ENCODE data around the gene AP4E1.
A peak's percentile ranks its signal among the peaks of the same experiment; 100 is the strongest.
"Not testable (repeated sequence)": the region's sequence is repeated elsewhere in the genome, so short reads cannot be mapped to it uniquely, and the experiment has no call there.

Gene AP4E1

DNA sequence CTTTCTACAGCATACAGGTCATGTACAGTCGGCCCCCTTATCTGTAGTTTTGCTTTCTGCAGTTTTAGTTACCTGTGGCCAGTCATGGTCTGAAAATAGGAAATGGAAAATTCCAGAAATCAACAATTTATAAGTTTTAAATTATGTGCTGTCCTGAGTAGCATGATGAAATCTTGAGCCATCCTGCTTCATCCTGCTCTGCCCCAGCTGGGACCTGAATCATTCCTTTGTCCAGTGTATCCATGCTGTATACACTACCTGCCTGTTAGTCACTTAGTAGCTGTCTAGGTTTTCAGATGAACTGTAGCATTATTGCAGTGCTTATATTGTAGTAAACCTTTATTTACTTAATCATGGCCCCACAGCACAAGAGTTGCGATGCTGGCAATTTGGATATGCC, 44.8 kb downstream of the AP4E1 start:
- no peak for DNase-seq

DNA sequence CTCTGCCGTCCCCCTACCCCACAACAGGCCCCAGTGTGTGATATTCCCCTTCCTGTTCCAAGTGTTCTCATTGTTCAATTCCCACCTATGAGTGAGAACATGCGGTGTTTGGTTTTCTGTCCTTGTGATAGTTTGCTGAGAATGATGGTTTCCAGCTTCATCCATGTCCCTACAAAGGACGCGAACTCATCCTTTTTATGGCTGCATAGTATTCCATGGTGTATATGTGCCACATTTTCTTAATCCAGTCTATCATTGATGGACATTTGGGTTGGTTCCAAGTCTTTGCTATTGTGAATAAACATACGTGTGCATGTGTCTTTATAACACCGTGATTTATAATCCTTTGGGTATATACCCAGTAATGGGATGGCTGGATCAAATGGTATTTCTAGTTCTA, 46.4 kb downstream of the AP4E1 start:
- DNase-seq: not testable (repeated sequence)

DNA sequence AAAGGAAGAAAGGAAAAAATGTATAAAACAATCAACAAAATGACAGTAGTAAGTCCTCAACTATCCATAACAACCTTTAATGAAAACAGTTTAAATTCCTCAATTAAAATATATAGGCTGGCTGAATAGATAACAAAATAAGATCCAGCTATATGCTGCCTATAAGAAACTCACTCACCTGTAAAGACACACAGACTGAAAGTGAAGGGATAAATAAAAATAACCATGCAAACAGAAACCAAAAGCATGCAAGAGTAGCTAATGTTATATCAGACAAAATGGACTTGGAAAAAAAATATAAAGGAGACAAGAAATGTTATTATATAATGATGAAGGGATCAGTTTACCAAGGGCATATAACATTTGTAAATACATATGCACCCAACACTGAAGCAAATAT, 51.2 kb downstream of the AP4E1 start:
- DNase-seq: no peak

DNA sequence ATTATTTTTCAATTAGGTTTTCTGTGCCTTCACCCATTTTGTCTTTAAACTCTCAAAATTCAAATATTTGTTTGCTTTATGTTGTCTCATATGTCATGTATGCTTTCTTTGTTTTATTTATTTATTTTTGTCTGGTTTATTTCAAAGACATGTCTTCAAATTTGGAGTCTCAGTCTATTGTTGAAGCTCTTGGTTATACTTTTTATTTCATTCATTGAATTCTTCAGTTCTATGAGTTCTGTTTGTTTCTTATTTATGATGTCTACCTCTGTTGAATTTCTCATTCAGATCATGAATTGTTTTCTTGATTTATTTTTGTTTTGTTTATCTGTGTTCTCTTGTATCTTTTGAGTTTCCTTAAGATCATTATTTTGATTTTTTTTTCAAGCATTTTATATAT, 55.6 kb downstream of the AP4E1 start:
- DNase-seq: no peak

DNA sequence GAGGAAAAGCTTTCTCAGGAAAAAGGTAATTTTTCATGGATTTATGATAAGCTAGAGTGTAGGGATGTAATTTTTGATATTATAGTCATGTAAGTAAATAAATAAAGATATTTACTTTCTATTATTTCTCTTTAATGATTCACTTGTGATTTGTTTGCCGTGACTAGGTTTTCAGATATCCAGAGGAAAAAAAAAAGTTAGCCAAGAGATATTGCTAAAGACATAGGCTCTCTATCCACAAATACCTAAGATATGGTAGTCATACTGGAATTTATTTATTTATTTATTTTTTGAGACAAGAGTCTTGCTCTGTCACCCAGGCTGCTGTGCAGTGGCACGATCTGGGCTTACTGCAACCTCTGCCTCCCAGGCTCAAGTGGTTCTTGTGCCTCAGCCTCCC, 59.9 kb downstream of the AP4E1 start:
- DNase-seq: no peak

DNA sequence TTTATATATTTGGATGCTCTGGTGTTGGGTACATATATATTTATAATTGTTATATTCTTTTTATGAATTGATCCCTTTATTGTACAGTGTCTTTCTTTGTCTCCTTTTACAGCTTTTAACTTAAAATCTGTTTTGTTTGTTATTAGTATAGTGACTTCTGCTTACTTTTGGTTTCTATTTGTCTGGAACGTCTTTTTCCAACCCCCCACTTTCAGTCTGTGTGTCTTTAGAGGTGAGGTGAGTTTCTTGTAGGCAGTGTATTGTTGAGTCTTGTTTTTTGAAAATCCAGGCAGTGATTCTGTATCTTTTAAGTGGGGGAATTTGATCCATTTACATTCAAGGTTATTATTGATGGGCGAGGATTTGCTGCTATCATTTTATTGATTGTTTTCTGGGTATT, 62.0 kb downstream of the AP4E1 start:
- no peak for DNase-seq

DNA sequence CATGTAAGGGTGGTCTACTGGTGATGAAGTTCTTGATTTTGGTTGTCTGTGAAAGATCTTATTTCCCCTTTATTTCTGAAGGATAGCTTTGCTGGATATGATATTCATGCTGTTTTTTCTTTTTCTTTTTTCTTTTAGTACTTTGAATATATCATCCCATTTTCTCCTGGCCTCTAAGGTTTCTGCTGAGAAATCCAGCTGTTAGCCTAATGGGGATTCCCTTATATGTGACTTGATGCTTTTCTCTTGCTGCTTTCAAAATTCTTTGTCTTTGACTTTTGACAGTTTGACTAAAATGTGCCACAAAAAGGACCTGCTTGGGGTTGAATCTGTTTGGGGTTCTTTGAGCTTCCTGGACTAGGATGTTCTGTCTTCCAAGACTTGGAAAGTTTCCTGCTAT, 62.6 kb downstream of the AP4E1 start:
- no peak for DNase-seq

DNA sequence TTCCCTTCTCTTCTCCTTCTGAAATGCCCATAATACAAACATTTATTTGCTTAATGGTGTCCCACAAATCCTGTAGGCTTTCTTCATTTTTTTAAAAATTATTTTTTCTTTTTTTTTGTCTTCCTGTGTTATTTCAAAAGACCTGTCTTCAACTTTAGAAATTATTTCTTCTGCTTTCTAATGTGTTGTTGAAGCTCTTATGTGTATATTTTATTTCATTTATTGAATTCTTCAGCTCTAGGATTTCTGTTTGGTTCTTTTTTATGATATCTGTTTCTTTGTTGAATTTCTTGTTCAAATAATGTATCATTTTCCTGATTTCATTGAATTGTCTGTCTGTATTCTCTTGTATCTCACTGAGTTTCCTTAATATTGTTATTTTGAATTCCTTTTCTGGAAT, 63.1 kb downstream of the AP4E1 start:
- DNase-seq: no peak

DNA sequence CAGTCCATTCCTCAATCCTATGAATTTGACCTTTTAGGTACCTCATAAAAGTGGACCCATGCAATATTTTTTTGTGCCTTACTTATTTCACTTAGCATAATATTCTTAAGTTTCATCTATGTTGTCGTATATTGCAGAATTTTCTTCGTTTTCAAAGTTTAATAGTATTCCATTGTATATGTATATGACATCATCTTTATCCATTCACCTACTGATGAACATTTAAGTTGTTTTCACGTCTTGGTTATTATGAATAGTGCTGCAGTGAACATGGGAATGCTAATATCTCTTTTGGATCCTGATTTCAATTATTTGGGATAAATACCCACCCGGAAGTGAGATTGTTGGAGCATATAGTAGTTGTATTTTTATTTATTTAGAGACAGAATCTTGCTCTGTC, 65.1 kb downstream of the AP4E1 start:
- DNase-seq: no peak

DNA sequence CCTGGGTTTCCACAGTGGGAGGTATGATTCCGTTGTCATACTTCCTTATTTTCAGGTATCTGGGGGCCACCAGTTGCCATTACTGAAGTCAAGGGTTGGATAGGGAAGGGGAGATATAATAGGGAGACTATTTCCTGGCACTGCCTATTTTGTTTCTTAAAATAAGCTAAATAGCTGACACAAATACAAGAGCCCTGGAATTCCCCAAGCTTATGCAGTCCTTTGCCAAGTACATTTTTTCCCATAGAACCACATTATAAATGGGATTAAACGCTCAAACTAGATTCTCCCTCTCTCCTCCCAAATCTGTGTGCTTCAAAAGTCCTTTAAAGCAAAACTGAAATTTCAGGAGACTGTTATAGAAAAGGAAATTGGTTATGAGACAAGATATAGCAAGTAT, 68.7 kb downstream of the AP4E1 start:
- no peak for DNase-seq

DNA sequence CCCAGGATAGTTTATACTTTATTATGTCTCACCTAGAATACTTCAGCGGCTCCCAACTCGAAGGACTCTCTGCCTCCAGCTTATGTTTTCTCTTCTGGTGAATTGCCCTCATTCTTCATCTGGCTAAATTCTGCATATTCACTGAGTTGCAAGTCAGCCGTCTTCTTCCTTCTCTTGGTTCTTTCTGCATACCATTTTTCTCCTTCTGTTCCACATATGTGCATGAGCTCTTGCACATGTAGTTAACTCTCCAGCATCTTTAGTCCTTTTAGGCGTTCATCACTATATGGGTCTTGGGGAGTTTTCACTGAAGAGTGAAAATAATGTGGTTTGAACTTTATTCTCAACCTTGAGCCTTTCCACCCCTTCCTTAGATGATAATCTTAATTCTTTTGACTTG, 70.1 kb downstream of the AP4E1 start:
- no peak for DNase-seq

DNA sequence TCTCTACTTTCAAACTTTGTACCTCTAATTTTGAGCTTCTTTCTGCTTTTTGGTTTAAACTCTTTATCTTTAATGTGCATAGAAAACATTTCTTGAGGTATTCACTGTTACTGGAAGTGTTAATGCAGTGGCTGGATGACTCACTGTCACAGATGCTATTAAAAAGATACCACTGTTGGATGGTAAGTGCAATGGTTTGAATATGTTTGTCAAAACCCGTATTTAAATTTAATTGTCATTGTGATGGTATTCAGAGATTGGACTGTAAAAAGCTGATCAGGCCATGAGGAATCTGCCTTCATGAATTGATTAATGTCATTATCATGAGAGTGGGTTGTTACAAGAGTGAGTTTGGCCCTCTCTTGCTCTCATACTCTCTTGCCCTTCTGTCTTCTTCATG, 70.6 kb downstream of the AP4E1 start:
- DNase-seq: no peak

DNA sequence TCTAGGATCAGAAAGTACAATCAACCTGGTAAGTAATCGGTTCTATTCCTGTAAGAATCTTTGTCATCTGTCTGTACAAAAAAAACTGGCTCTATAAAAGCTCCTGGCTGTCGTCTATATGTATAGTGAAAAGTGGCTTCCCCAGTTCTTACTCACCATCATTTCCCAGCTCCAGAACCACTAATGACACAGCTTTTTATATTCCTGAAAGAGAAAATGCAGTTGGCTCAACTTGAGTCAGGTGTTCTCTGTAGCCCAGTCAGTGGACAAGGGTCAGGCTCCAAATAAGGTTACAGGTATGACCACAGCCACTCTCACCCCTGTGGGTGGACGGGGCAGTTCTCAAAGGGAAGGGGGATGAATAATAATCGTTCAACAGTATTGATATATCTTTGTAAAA, 85.1 kb downstream of the AP4E1 start:
- DNase-seq: no peak

DNA sequence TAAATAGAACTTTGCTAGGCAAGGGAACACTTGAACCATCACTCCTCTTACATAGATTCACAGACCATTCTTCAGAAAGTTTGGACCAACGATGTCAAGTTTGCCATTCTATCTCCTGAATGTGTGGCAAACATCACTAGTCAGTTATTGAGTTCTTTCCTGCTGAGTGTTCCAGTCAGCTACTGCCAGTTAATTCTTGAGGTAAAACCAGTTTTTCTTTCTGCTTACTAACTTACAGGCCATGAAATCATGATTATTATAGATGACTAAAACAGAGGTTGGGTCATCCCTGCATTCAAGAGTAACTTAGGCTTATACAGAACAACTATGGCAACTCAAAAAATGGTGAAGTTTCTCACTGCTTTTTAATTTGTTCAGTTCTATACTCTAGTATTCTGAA, 88.2 kb downstream of the AP4E1 start:
- DNase-seq: no peak

DNA sequence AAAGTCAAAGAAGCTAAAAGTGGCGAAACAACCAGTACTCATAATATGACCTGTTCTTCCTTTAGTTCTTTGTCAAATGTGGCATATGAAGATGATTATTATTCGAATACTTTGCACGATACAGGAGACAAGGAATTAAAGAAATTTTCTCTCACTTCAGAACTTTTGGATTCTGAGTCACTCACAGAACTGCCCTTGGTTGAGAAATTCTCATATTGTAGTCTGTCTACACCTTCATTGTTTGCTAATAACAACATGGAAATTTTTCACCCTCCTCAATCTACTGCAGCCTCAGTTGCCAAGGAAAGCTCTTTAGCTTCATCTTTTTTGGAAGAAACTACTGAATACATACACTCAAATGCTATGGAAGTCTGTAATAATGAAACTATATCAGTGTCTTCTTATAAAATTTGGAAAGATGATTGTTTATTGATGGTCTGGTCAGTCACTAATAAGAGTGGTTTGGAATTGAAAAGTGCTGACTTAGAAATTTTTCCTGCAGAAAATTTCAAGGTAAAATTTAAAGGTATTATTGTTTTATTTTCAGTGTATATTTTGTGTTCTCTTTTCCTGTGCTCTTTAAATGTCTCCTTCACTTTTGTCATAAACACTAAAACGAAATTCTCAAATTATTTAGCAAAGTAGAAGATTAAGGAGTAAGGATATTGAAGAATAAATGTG, 89.0 kb downstream of the AP4E1 start:
- DNase-seq: no peak

DNA sequence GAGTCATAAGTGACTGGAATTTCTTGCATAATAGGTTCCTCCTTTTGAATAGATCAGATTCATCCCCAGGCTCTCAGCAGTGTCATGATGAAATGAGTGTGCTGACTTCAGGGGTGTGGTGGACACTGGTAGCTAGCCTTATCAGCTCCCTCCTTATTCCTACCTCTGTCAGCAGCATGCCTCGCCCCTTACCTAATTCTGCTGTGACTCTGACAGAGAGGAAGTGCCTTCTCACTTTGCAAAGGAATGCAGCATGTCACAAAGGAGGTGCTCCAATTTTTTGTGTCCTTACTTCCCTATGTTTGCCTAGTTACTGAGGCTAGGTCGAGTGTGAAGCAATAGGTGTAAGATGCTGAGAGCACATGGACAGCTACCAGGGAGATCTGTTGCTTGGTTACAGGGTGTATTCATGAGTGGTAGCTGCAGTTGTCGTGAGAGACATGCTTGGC, 95.6 kb downstream of the AP4E1 start:
- DNase-seq: peak; percentile 21

DNA sequence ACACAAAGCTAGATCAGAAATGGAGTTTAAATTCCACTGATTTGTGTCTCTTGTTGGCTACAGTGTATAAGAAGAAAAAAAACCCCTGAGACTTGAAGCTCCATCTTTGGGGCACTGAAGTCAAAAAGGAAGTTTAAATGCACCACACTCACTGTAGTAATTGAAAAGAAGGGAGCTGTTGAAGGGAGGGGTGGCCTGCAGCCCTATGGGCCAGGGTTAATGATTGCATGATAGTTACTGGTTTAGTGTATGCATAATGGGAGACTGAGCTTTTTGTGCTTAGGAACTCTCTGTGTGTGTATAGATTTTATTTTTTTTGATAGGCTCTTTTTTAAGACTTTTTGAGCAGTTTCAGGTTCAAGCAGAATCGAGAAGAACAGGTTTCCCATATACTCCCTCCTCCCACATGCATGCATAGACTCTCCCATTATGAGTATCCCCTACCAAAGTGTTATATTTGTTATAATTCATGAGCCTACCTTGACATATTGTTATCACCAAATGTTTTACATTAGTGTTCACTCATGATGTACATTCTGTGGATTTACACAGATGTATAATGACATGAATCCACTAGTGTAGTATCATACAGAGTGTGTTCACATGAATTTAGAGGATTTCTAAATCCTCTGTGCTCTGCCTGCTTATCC, 98.0 kb downstream of the AP4E1 start:
- no peak for DNase-seq

DNA sequence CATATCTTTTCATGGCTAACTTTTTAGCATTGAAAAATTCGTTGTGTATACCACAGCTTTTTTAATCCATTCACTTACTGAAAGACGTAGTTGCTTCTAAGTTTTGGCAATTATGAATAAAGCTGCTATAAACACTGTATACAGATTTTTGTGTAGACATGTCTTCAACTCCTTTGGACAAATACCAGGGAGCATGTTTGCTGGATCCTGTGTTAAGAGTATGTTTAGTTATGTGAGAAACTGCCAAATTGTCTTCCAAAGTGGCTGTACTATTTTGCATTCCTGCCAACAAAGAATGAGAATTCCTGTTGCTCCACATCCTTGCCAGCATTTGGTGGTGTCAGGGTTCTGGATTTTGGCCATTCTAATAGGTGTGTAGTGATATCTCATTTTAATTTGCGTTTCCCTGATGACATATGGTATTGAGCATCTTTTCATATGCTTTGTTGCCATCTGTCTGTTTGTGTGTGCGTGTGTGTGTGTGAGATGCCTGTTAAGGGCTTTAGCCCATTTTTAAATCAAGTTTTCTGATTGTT, 98.7 kb downstream of the AP4E1 start:
- DNase-seq: no peak

DNA sequence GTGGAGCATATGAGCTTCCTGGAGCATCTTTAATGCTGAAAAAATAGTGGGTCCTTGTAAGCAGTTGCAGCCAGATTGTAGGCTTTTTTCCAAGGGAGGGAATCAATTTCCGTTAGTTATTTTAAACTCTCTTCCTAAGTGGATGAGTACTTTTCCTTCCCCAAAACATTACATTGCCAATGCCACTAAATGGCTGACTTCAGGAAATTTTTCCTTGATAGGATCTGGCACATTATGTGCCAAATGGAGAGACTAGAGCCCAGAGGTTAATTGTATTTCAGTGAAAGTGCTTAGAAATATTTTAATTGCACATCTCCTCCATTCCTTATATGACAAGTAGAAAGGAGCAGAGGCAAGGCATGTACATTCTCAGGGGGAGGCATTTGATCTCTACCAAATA, 102.7 kb downstream of the AP4E1 start:
- no peak for DNase-seq

DNA sequence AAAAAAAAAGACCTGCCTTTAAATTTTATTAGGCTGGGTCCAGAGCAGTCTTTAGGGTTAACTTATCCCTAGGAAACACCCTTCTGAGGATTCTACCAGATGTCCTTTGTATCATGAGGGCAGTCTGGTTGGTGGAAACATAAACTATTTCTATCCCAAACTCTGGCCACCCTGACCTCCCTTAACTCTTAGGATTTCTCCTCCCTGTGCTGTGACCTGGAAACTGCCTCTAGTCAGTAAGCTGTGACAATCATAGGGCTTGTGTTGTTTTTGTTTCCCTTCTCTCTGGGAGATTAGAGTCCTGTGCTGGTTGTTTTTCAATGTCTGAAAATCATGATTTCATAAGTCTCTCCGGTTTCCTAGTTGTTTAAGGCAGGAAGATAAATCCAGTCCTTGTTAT, 108.1 kb downstream of the AP4E1 start:
- no peak for DNase-seq

DNA sequence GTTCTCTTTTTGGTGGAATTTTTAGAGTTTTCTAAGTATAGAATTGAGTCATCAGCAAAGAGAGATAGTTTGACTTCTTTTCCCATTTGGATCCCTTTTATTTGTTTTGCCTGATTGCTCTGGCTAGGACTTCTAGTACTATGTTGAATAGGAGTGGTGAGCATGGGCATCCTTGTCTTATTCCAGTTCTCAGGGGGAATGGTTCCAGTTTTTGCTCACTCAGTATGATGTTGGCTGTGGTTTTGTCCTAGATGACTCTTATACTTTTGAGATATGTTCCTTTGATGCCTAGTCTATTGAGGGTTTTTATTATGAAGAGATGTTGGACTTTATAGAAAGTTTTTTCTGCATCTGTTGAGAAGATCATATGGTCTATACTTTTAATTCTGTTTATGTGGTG, 113.7 kb downstream of the AP4E1 start:
- no peak for DNase-seq

DNA sequence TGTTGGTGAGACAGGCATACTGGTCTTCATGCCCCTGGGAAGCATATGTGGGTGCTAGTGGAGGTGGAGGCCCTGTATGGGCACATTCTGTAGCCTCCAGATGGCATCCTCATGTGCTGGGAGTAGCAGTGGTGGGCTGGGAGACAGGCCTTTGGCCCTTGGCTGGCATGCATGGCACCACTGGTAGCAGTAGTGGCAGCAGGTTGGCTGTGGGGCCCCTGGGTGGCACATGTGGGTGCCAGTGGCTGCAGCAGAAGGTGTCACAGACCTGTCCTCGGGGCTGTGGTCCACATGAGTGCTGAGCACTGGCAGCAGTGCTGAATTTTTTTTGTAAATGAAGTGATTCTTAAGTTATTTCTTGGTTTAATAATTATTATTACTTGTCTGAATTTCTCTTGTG, 115.0 kb downstream of the AP4E1 start:
- DNase-seq: no peak

DNA sequence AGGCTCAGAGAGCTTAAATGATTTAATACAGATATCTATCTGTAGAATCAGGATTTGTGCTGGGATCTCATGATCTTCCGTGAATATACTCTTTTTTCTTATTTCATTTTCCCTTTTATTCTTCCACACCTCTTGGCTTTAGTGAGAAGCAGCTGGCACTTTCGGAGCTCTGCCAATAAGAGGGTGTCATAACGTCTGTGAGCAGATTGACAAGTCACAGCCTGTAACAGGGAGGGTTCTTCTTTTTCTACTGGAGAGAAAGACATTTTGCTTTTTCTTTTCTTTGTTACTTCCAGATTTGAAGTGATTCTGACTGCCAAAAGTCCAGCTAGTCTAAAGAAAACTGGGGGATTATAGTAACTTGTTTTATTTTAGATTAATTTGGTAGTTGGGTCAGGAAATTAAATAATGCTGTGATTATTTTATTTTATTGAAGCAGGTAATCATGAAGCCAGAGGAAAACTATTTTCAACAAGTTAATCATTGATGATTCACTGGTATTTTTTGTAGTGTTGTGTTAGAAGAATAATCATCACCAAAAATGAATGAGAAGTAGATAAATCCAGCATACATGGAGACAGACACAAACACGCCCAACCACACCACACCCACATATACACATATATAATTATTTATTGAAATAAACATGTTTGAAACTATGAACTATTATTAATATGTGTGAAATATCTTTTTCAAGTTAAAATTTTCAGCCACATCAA, 116.4 kb downstream of the AP4E1 start:
- DNase-seq: peak; percentile 12

DNA sequence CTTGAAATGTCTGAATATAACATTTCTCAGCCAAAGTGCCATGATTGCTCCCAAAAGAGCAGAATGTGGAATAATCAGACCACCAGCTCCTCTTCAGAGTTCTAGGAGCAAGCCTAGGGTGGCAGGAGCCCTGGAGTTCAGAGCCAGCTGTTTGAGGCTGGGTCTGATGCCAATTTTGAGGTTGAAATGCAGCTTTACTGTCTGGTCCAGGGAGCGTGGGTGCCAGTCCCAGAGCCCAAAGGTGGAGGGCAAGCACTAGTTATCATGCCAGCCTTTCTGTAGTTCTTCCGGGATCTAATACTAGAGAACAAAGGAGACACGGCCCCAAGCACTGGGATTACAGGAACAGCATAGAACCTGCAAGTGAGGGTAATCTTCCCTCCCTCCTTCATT, 117.0 kb downstream of the AP4E1 start:
- no peak for DNase-seq

All from NCI-H69 (cell line).